HG03103 (cell line): ENCODE results near the gene MYO1F.

ENCODE experiments used
- ATAC-seq: cut with Tn5 transposase; IDR thresholded peaks from one replicate; pipeline ENCODE4 v1.9.1; 2021; ENCODE audit warnings: low read depth; ENCODE audit not compliant: unreplicated experiment

Gene MYO1F

DNA sequence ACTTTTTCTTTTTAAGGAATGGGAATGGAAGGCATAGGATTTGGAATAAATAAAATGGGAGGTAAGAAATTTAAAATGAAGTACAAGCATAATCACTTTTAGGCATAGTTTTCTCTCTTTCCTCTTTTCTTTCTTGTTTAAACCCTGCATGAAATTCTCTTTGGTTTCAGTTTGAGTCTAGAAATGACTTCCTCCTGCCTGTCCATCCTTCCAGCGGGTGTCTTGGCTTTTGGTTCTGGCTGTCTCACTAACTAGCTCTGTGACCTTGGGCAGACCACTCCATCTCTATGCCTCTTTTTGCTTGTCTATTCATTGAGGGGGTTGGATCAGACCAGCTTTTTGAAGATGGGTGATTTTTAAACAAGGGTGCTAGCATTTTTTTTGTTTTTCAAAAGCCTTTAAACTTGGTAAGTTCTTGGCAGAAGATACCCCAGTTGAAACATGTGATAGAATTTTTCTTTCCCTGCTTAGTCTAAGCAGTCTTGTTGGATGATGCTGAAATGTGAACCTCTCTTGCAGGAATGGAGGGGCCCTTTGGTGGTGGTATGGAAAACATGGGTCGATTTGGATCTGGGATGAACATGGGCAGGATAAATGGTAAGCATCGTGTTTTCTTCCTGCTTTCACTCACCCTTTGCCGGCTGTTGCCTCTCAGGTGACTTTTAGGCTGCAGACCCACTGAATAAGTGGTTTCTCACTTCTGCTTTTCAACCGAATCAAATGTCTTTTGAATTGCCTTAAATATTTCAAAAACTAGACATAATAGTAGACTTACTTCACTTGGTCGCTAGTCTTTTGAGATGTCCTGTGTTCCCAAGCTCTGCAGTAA is 103.4 kb downstream of the MYO1F start:
- no peak for ATAC-seq
